Fibroblast of skin of scalp (primary cell): Measurements from ENCODE around the gene EFCAB3.
"Not testable (repeated sequence)": the region's sequence is repeated elsewhere in the genome, so short reads cannot be mapped to it uniquely, and the experiment has no call there.

ENCODE experiments used
- DNase-seq: peaks from one replicate; pipeline ENCODE4 v3.0.0-alpha.2; 2013

EFCAB3 gene

DNA sequence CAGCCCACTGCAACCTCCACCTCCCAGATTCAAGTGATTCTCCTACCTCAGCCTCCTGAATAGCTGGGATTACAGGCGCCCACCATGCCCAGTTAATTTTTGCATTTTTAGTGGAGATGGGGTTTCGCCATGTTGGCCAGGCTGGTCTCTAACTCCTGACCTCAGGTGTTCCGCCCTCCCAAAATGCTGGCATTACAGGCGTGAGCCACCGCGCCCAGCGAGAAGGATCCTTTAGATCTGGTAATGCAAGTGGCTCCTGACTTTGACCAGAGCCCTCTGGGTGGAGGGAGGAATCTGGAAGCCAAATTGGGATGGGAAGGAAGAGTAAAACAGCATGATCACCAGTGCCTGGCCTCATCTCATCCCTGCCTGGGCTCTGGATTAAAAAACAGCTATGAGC is 84.9 kb downstream of the EFCAB3 start:
- not testable (repeated sequence) for DNase-seq
